NCI-H2171 (cell line): ENCODE measurements around the gene NFATC3.
"Not testable (repeated sequence)": the region's sequence is repeated elsewhere in the genome, so short reads cannot be mapped to it uniquely, and the experiment has no call there.

Source experiments
- DNase-seq: peaks from one replicate; lab custom pipeline; 2025; lab: John Stamatoyannopoulos, UW

The NFATC3 gene

DNA sequence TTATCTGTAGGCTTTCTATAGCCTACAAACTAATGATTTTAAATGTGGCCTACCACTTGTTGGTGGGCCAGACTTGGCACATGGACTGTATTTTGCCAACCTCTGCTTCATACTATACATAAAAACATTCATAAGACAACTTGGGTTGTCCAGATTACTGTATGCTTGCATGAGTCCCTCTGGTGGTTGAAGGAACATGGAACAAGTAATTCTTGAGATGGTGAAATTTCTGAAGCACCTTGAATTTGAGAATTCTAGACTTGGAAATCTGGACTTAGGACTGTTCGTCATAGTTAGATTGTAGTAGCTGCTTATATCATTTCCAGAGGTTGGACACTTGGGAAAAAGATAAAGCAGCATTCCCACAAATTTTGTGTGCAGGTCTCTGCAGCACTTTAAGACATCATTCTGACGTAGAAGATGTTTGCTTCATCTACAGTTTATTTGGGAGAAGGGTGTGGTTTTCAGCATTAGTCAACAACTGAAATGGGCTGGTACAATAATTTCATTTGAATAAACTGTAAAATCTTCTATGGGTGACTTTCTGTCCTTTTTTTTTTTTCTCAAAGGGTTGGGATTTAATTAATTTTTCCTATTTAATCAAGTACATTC is 31.2 kb downstream of the NFATC3 start:
- DNase-seq, result no peak

DNA sequence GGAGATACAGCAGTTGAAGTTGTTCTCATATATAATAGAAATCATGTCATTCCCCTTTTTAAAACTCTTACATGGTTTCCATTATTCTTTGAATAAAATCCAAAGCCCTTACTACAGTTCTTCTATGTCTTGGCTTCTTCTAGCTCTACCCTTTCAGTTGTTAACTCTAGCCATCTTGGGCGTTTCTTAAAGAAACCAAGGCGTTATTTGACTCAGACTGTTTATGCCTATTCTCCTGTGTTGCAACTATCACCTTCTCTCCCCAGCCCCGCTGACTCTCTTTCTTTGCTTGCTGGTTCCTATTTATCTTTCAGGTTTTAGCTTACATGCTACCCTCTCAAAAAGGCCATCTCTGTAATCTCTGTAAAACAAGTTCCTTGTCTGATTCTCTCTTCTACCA is 32.7 kb downstream of the NFATC3 start:
- no peak for DNase-seq

DNA sequence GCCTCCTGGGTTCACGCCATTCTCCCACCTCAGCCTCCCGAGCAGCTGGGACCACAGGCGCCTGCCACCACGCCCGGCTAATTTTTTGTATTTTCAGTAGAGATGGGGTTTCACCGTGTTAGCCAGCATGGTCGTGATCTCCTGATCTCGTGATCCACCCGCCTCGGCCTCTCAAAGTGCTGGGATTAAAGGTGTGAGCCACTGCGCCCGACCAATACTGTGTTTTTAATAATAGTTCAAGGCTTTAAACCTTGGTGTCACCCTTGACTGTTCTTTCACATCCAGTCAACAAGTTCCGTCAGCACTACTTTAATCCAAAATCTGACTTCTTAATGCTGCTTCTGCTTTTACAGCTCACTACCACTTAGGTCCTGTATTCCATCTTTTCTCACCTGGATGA is 33.8 kb downstream of the NFATC3 start:
- DNase-seq, result not testable (repeated sequence)

DNA sequence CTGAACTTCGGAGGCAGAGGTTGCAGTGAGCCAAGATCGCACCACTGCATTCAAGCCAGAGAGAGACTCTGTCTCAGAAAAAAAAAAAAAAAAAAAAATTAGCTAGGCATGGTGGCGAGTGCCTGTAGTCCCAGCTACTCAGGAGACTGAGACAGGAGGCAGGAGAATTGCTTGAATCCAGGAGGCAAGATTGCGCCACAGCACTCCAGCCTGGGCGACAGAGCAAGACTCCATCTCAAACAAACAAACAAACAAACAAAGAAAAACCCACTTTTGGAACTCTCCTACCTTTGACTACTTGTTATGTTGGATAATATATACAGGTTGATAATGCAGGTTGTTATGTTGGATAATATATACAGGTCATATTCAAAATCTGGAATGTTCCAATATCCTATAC is 35.3 kb downstream of the NFATC3 start:
- not testable (repeated sequence) for DNase-seq

DNA sequence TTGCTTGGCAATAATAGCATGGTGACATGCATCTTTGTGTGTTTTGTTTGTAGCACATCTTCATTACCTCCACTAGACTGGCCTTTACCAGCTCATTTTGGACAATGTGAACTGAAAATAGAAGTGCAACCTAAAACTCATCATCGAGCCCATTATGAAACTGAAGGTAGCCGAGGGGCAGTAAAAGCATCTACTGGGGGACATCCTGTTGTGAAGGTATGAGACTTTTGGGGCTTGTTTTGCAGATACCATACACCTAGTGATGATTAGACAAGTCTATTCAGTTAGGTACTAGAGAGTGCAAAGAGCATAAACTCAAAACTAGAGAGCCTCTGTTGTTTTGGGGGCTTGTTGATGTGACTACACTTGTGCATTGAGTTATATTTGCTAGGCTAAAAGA is 41.2 kb downstream of the NFATC3 start:
- no peak for DNase-seq

DNA sequence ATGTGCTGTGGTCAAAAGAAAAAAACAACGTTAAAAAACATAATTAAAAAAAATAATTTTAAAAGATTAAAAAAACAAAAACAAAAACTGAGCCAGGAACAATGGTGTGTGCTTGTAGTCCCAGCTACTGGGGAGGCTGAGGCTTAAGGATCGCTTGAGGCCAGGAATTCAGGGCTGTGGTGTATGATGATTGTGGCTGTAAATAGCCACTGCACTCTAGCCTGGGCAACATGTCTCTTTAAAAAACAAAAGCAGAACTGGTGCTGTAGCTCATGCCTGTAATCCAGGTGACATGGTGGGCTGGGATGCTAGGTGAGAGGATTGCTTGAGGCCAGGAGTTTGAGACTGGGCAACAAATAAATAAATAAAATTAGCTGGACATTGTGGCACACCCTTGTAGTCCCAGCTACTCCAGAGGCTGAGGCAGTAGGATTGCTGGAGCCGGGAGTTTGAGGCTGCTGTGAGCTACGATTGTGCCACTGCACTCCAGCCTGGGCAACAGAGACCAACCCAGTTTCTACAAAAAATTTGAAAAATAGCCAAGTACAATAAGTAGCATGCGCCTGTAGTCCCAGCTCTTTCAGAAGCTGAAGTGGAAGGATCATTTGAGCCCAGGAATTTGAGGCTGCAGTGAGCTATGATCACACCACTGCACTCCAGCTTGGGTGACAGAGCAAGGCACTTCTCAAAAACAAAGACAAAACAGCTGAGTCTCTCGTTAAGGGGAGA is 43.6 kb downstream of the NFATC3 start:
- DNase-seq, result no peak

DNA sequence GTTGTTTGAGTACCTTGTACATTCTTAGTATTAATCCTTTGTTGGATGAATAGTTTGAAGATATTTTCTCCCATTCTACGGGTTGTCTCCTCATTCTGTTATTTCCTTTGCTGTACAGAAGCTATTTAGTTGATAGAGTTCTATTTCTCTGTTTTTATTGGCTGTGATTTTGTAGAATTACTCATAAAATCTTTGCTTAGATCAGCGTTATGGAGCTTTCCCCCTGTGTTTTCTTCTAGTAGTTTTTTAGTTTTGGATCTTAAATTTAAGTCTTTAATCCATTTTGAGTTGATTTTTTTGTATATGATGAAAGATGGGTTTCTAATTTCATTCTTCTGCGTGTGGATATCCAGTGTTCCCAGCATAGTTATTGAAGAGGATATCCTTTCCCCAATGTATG is 45.4 kb downstream of the NFATC3 start:
- no peak for DNase-seq

DNA sequence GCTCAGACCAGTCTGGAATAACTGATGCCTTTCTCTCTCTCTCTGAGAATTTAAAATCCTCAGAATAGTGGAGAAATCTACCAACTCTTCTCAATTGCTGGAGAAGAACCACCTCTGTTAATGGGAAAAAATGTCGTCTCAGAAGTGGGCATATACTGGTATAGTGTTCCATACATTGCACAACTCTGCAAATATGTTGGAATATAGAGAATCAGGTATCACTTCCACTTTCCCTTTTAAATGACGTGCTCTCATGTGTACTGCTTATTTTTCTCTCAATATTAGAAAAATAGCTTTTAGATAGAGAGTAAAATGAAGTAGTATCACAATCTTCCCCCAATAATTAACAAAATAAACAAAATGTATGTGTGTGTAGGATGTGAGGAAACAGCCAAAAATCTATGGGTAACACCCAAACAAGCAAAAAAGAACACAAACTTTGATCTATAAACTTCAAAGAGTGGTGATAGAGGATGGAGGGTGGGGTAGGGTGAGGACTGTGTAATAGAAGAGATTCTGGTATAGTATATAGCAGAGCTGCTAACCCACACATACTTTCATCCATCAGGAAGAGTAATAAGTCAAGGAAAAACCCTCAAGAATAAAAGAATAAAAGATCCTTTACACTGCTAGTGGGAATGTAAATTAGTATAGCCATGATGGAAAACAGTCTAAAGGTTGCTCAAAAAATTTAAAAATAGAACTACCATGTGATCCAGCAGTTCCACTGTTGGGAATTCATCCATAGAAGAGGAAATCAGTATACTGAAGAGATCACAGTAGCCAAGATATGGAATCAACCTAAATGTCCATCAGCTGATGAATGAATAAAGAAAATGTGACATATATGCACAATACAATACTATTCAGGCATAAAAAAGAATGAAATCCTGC is 46.9 kb downstream of the NFATC3 start:
- no peak for DNase-seq

DNA sequence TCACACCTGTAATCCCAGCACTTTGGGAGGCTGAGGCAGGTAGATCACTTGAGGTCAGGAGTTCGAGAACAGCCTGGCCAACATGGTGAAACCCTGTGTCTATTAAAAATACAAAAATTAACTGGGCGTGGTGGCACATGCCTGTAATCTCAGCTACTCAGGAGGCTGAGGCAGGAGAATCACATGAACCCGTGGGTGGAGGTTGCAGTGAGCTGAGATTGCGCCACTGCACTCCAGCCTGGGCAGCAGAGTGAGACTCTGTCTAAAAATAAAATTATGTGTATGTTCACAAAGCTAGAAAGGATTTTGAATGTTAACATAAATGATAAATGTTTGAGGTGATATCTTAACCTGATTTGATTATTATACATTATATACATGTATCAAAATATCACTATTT is 47.8 kb downstream of the NFATC3 start:
- not testable (repeated sequence) for DNase-seq

DNA sequence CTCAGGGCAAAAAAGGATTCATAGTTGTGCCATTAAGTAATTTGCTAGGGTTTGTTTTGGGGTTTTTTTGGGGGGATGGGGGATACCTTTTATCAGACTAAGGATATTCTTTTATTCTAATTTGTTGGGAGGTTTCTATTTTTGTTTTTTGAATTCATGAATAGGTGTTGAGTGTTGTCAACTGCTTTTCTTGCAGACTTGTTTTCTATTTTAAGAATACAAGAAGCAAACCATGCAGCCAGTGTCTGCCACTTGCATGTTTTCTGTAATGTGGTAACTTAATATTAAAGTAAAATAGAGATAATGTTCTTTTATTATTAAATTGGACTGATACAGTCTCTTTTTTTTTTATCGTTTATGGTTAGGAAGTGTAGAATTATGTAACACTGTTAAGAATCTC is 49.5 kb downstream of the NFATC3 start:
- no peak for DNase-seq

DNA sequence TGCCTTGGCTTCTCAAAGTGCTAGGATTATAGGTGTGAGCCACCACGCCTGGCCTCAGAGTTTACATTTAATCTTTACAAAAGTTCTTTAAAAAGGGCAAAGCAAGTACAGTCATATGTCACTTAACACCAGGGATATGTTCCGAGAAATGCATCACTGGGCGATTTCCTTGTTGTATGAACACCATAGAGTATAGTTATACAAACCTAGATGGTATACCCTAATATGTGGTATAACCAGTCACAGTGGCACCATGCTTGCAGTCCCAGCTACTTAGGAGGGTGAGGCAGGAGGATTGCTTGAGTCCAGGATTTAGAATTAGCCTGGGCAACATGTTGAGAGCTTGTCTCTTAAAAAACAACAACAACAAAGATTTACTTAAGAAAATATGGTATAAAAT is 51.3 kb downstream of the NFATC3 start:
- DNase-seq, result no peak

DNA sequence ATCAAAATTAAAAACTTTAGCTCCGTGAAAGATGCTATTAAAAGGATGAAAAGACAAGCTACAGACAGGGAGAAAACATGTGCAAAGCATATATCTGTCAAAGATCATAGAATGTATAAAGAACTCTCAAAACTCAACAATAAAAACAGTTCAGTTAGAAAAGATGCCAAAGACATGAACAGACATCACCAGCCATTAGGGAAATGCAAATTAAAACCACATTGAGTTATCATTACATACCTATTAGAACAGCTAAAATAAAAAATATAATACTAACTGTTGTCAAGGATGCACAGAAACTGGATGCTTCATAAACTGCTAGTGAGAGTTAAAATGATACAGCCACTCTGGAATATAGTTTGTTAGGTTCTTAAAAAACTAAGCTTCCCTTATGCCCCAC is 58.8 kb downstream of the NFATC3 start:
- no peak for DNase-seq

DNA sequence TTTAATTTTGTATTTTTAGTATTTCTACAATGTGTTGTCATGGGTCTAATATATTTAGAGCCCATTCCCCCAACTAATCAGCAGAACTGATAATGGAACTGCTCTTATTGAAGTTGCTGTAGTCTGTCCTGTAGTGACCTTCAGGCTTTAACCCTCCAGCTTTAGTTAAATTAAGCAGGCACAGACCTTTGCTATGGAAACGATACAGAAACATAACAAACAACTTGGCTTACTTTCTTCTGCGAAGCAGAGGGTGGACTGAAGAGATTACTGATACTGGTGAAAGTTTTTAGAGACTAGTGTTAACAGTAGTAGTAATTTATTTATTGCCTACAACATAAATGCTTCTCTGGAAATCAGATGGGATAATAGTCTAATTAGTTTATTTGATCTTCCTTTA is 61.4 kb downstream of the NFATC3 start:
- DNase-seq, result no peak

DNA sequence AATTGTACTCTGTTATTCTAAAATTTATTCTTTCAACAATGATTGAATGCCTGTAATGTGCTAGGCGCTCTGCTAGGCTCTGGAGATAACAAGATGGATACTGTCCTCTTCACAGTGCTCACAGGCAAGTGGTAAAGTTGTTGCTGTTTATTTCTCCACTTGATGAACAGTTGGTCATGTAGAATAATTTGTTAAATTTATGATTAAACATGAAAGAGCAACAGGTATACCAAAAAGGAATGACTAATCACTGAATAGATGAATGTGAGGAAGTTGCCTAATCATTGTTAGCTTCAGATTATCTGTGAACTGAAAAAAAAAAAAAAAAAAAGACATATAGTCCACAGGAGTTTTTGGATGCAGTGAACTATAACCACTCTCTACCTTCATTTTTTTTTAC is 62.3 kb downstream of the NFATC3 start:
- DNase-seq, result no peak

DNA sequence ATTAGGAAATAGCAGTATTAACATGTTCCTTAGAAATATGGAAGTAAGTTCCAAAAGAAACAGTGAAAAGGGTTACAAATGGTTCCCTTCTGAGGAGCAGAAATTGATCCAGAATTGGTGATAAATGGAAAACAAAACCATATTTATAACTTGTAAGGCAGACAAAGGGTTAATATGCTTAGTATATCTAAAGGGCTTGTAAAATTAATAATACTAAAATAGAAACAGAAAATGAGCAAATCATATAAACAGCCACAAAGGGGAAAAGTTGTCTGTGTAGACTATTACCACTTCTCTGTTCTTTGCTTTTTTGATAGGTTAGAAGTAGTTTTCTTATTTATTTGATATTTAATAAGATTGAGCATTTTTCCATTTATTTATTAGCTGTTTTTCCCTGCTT is 64.4 kb downstream of the NFATC3 start:
- no peak for DNase-seq

DNA sequence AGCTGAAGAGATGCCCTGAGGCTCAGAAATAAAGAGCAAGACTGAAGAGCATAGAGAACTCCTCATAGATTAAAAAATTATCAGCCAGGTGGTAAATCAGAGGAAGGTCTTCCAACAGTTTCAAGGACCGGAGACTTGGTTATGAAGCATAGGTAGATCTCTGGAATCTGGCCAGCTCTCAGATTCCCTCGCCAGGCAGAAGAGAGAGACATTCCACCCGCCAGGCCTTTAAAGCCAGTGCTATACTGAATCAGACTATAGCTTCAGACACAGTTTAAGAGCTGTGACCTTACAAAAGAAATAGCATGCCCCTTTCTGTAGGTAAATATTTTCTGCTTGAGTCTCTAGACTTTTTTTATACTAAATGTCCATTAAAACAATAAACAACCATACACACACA is 70.3 kb downstream of the NFATC3 start:
- no peak for DNase-seq

DNA sequence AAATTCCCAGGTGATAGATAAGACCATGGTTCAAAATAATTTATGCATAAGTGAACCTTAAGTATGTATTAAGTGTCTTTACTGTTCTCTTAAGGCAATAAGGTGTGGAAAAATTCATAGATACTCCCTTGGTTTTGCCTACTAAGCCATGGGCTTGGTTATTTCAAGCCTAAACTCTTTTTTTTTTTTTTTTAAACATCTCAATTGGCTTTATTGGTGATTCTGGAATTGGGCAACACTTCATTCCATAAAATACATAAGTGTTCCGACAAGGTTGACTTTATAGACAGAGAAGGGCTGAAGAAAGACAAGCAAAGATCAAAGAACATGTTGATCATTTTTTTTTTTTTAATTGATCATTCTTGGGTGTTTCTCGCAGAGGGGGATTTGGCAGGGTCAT is 77.2 kb downstream of the NFATC3 start:
- no peak for DNase-seq

DNA sequence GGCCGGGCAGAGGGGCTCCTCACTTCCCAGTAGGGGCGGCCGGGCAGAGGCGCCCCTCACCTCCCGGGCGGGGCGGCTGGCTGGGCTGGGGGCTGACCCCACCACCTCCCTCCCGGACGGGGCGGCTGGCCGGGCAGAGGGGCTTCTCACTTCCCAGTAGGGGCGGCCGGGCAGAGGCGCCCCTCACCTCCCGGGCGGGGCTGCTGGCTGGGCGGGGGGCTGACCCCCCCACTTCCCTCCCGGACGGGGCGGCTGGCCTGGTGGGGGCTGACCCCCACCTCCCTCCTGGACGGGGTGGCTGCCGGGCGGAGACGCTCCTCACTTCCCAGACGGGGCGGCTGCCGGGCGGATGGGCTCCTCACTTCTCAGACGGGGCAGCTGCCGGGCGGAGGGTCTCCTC is 78.1 kb downstream of the NFATC3 start:
- not testable (repeated sequence) for DNase-seq

DNA sequence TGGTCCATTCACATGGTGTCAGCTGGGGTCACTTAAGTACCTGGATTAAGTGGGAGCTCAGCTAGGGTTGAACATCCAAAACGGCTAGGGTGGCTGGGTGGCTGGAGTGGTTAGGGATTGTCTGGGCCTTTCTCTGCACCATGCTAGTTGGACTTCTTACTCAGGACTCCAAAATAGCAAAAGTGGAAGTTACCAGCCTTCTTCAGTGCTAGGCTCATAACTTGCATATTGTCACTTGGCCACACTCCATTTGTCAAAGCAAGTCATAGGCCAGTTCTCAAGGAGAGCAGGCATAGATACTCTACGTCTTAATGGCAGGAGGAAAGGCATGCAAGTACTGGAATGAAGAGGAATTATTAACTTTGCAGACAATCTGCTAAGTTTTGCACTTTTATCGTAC is 81.1 kb downstream of the NFATC3 start:
- no peak for DNase-seq

DNA sequence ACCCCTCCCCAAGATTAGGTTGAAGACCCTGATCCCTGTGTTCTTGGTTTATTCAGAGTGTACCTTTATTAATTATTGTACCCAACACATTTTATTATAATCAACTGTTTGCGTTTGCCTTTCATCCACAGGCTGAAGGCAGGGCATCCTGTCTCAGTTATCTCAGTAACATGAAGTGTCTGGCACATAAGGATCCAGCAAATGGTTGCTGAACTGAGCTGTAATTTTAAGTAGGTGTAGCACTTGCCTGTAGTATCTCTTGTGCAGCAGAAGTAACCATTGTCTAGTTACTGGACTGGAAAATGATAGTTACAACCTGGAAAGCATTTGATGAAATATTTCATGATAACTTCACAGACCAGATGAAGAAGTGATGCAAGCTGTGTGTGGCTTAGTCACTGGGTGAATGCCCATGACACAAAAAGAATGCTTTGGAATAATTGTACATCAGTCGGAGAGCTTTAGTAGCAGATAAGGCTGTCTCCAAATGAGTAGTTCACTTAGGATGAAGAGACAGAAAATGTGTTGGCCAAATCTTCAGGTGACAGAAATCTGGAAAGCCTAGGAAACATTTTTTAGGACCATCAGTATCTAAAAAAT is 94.1 kb downstream of the NFATC3 start:
- DNase-seq, result no peak

DNA sequence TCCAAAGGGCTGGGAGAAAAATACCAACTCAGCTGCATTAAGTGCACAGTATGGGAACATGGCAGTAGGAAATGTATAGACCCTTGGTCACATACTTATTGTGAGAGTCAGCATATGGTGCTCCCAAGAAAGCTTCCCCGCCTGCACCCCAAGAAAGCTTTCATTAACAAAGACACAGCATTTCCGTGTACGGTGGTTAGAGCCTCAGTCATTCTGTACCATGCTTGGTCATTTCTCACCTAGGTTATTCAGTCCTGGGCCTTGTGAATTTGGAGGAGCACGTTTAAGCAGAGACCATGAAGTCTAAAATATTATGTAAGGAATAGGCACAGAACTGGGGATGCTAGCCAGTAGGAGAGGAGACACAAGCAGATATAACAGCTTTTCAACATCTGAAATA is 94.7 kb downstream of the NFATC3 start:
- DNase-seq, result no peak

DNA sequence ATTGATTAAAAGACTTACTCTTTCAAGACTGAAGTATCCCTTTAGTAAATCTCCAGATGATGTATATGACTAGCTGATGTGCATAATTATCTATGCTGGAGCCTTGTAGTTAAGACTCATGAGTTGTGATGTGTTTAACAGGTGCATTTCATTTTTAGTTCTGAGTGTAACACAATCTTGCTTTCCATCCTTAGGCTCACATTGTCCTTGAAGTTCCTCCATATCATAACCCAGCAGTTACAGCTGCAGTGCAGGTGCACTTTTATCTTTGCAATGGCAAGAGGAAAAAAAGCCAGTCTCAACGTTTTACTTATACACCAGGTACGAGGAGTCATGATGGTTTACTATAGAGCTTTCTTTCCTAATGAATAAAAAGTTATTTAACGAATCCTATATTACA is 97.9 kb downstream of the NFATC3 start:
- no peak for DNase-seq

DNA sequence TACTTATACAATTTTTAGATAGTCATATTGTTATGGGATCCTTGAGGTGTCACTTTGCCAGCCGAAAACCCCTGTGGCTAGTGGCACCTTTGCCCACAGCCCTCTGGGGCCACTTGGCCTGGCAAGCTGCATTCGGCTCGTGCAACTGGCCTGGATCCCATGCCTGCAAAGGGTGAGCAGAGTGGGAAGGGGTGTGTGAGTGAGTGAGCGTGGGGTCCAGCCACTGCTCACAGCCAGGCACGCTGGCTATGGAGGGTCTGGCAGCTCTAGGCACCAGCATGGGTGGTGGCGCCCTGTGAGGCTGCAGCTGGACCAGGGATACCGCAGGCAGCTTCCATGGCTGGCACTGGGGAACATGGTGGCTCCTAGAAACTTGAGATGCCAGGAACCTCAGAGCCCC is 101.7 kb downstream of the NFATC3 start:
- DNase-seq, result no peak
